GM13977 (cell line): Measurements from ENCODE around the gene ATP2B3.

Experiments
- DNase-seq: peaks from one replicate; pipeline ENCODE4 v3.0.0; 2012; ENCODE audit warnings: low spot score
- CTCF ChIP-seq: IDR thresholded peaks from 2 replicates; pipeline ENCODE4 v1.5.1; 2012; ENCODE audit warnings: mild to moderate bottlenecking, control low read depth; ENCODE audit not compliant: insufficient read depth; ENCODE audit errors: extremely low read depth, missing control alignments
- in situ Hi-C: fragments of 300-500 bp; cut with MboI; formaldehyde crosslinking; loops from one replicate; pipeline ENCODE4 v1.12.0; 2022; ENCODE audit warnings: low sequenced_read_pairs, low pct_unique_long_range_greater_than_20kb, mixed read lengths, inconsistent platforms; ENCODE audit not compliant: unreplicated experiment

The ATP2B3 gene

GRCh38 chrX:153582896-153583295 lies 65.5 kb downstream of the ATP2B3 start:
- TF ChIP-seq CTCF = no peak
- peak; percentile 89 for DNase-seq
- in situ Hi-C loops = no loop called here

- no peak for DNase-seq
- in situ Hi-C loops = no loop called here
- TF ChIP-seq CTCF = no peak
Observed at GRCh38 chrX:153583433-153583832, 66.0 kb downstream of the ATP2B3 start.

- no peak for TF ChIP-seq CTCF
- in situ Hi-C loops = no loop called here
- DNase-seq = no peak
Observed at GRCh38 chrX:153585827-153586226, 68.4 kb downstream of the ATP2B3 start.

GRCh38 chrX:153587342-153587741 lies 69.9 kb downstream of the ATP2B3 start:
- no peak for DNase-seq
- TF ChIP-seq CTCF = no peak
- in situ Hi-C loops = no loop called here

- in situ Hi-C loops = no loop called here
- no peak for TF ChIP-seq CTCF
- DNase-seq = no peak
Observed at GRCh38 chrX:153588021-153588781, 70.8 kb downstream of the ATP2B3 start.

GRCh38 chrX:153588782-153589446 lies 71.5 kb downstream of the ATP2B3 start:
- TF ChIP-seq CTCF = no peak
- in situ Hi-C loops = no loop called here
- no peak for DNase-seq
